ENCODE measurements around the gene BCAS3.

GRCh38 chr17:61280851-61281250 lies 603.2 kb downstream of the BCAS3 start:
- TF ChIP-seq CTCF (IDR thresholded peaks at IDR 0.05; ENCODE audit: low read depth, low read length, poor library complexity, severe bottlenecking) (no peak), EZH2phosphoT487 (IDR thresholded peaks at IDR 0.05; ENCODE audit: borderline replicate concordance, low read length) (no peak)

Measured in DOHH2 (cell line).